ENCODE results near the gene FRMD3. TPM values are rescaled to one million over a fixed set of nuclear protein-coding genes. Genes with fewer than 3 reads are reported as not detected.

The FRMD3 gene
- total RNA-seq, 1 experiment from 2014 or later, result 0.55 TPM

DNA sequence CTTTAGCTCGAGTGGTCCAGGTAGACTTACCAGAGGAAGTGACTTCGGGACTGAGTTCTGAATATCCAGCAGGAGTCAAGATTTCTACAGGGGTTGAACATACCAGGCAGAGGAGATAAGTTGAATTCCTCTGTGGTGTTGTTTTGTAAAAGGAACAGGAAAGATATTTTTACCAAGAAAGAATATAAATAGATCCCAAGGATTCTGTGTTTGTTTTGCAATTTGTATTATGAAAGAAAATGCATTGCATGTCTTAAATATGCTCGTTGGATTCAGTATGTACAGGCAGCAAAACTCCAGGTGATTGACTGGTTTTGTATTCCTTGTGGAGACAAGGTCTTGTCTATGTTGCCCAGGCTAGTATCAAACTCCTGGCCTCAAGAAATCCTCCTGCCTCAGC is 197.8 kb downstream of the FRMD3 start:
- Histone ChIP-seq H3K9ac (ENCODE audit: extremely low read depth, insufficient read length, low read length) (no peak overlapping the region), H3K27me3 (ENCODE audit: insufficient read depth, low read length) (no peaks in the 10 kb centered on the region), H3T11ph (ENCODE audit: low read length) (no peak overlapping the region), H3K27ac (ENCODE audit: insufficient read length, low read depth, low read length) (no peak overlapping the region), H2BK120ac (ENCODE audit: low read depth, low read length, poor library complexity, severe bottlenecking) (no peak overlapping the region), H3K14ac (ENCODE audit: insufficient read depth, low read length) (no peak overlapping the region), H2BK5ac (ENCODE audit: insufficient read length, low read length) (no peak overlapping the region), H3K4ac (ENCODE audit: low read depth, low read length) (no peak overlapping the region), H3K56ac (ENCODE audit: insufficient read length, low read depth, low read length) (no peak overlapping the region), H3K79me2 (ENCODE audit: insufficient read depth, low read length) (no peaks in the 10 kb centered on the region), H3K4me2 (ENCODE audit: insufficient read depth, insufficient read length, low read length) (no peak overlapping the region), H3K18ac (ENCODE audit: insufficient read length, low read depth, low read length) (no peak overlapping the region), H2BK15ac (ENCODE audit: low read depth, low read length) (no peak overlapping the region), H3K9me3 (ENCODE audit: control insufficient read depth, low read depth, low read length) (no peaks in the 10 kb centered on the region), H4K5ac (ENCODE audit: insufficient read length, low read depth, low read length) (no peak overlapping the region), H2BK12ac (ENCODE audit: insufficient read length, low read depth, low read length) (no peak overlapping the region), H4K8ac (replicated peaks; ENCODE audit: insufficient read length, low read depth, low read length) (no peak overlapping the region), H2AFZ (ENCODE audit: low read length) (no peak overlapping the region), H3K23ac (ENCODE audit: insufficient read length, low read depth, low read length) (no peak overlapping the region), H4K20me1 (ENCODE audit: control insufficient read depth, insufficient read depth, insufficient read length) (no peaks in the 10 kb centered on the region), H2BK20ac (ENCODE audit: low read depth, low read length, poor library complexity, severe bottlenecking) (no peak overlapping the region), H3K23me2 (ENCODE audit: insufficient read length, low read depth, low read length, poor library complexity, severe bottlenecking) (no peaks in the 10 kb centered on the region), H2AK5ac (ENCODE audit: insufficient read length, low read length) (no peak overlapping the region), H4K91ac (ENCODE audit: insufficient read length, low read depth, low read length) (no peak overlapping the region), H3K79me1 (ENCODE audit: insufficient read depth, low read depth, low read length, poor library complexity, severe bottlenecking) (no peaks in the 10 kb centered on the region), H3K4me1 (ENCODE audit: insufficient read depth, low read length) (no peaks in the 10 kb centered on the region)
- Mint-ChIP-seq H3K9me3 (no peaks in the 10 kb centered on the region), H3K27me3 (ENCODE audit: low read depth) (no peaks in the 10 kb centered on the region), H3K4me1 (peaks cover 9 to 10% of the 10 kb centered on the region in 2 experiments), H3K4me3 (no peak overlapping the region), H3K36me3 (ENCODE audit: insufficient read depth in 1 of 3, low read depth in 3 of 3) (no peaks in the 10 kb centered on the region), H3K27ac (no peak overlapping the region)
- TF ChIP-seq, protein P1, sequence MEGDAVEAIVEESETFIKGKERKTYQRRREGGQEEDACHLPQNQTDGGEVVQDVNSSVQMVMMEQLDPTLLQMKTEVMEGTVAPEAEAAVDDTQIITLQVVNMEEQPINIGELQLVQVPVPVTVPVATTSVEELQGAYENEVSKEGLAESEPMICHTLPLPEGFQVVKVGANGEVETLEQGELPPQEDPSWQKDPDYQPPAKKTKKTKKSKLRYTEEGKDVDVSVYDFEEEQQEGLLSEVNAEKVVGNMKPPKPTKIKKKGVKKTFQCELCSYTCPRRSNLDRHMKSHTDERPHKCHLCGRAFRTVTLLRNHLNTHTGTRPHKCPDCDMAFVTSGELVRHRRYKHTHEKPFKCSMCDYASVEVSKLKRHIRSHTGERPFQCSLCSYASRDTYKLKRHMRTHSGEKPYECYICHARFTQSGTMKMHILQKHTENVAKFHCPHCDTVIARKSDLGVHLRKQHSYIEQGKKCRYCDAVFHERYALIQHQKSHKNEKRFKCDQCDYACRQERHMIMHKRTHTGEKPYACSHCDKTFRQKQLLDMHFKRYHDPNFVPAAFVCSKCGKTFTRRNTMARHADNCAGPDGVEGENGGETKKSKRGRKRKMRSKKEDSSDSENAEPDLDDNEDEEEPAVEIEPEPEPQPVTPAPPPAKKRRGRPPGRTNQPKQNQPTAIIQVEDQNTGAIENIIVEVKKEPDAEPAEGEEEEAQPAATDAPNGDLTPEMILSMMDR (conservative IDR thresholded peaks at IDR 0.05), result no peak
- DNase-seq, result no peak
- no CpG with 5 or more reads among the region's 3 CpGs for WGBS (ENCODE audit: extremely low coverage, insufficient read length, low lambda C conversion rate)

Measured in H9 (cell line).